ENCODE data around the gene OXNAD1. TPM values are rescaled to one million over a fixed set of nuclear protein-coding genes. Genes with fewer than 3 reads are reported as not detected.

Gene OXNAD1
- total RNA-seq, 1 donor from 2014 or later = 26.6 TPM

GRCh38 chr3:16266714-16267113, 1.7 kb downstream of the OXNAD1 start:
- Histone ChIP-seq H3K9ac (ENCODE audit: low read depth in 1 of 3, low read length in 3 of 3) (peak overlapping the region; percentile 35 to 97 (median 92)), H3K27ac (ENCODE audit: low read depth, low read length) (peak overlapping the region; percentile 85), H3K9me3 (ENCODE audit: control insufficient read depth in 3 of 3, low read length in 3 of 3) (no peaks in the 10 kb centered on the region), H3K4me3 (ENCODE audit: low read length in 3 of 3) (peak overlapping the region; percentile 8 to 92 (median 31)), H3K27me3 (ENCODE audit: control insufficient read depth in 3 of 3, insufficient read depth in 3 of 3, low read length in 3 of 3) (no peaks in the 10 kb centered on the region), H3K36me3 (ENCODE audit: control insufficient read depth in 3 of 3, insufficient read depth in 3 of 3, low read length in 3 of 3) (peaks cover 8 to 24% (median 11%) of the 10 kb centered on the region in 3 donors), H3K4me1 (ENCODE audit: control insufficient read depth in 3 of 3, insufficient read depth in 3 of 3, low read length in 3 of 3) (peaks cover 30 to 38% (median 35%) of the 10 kb centered on the region in 3 donors)

GRCh38 chr3:16270855-16271254, 5.8 kb downstream of the OXNAD1 start:
- Histone ChIP-seq H3K36me3 (ENCODE audit: control insufficient read depth in 3 of 3, insufficient read depth in 3 of 3, low read length in 3 of 3) (peaks cover 14 to 34% (median 16%) of the 10 kb centered on the region in 3 donors), H3K4me3 (ENCODE audit: low read length in 3 of 3) (no peak overlapping the region), H3K27ac (ENCODE audit: low read depth, low read length) (no peak overlapping the region), H3K4me1 (ENCODE audit: control insufficient read depth in 3 of 3, insufficient read depth in 3 of 3, low read length in 3 of 3) (peaks cover 14 to 24% (median 16%) of the 10 kb centered on the region in 3 donors), H3K9ac (ENCODE audit: low read depth in 1 of 3, low read length in 3 of 3) (no peak overlapping the region), H3K9me3 (ENCODE audit: control insufficient read depth in 3 of 3, low read length in 3 of 3) (no peaks in the 10 kb centered on the region), H3K27me3 (ENCODE audit: control insufficient read depth in 3 of 3, insufficient read depth in 3 of 3, low read length in 3 of 3) (no peaks in the 10 kb centered on the region)

- Histone ChIP-seq H3K27ac (ENCODE audit: low read depth, low read length) (no peak overlapping the region), H3K36me3 (ENCODE audit: control insufficient read depth in 3 of 3, insufficient read depth in 3 of 3, low read length in 3 of 3) (peaks cover 18 to 34% (median 21%) of the 10 kb centered on the region in 3 donors), H3K9ac (ENCODE audit: low read depth in 1 of 3, low read length in 3 of 3) (no peak overlapping the region), H3K4me3 (ENCODE audit: low read length in 3 of 3) (no peak overlapping the region), H3K9me3 (ENCODE audit: control insufficient read depth in 3 of 3, low read length in 3 of 3) (no peaks in the 10 kb centered on the region), H3K4me1 (ENCODE audit: control insufficient read depth in 3 of 3, insufficient read depth in 3 of 3, low read length in 3 of 3) (peaks cover 5 to 17% (median 7%) of the 10 kb centered on the region in 3 donors), H3K27me3 (ENCODE audit: control insufficient read depth in 3 of 3, insufficient read depth in 3 of 3, low read length in 3 of 3) (no peaks in the 10 kb centered on the region)
Observed at GRCh38 chr3:16272588-16272987, 7.6 kb downstream of the OXNAD1 start.

GRCh38 chr3:16273867-16274266, 8.9 kb downstream of the OXNAD1 start:
- H3K9me3 ChIP-seq (ENCODE audit: control insufficient read depth in 3 of 3, low read length in 3 of 3) = no peaks in the 10 kb centered on the region
- no peak overlapping the region for H3K4me3 ChIP-seq (ENCODE audit: low read length in 3 of 3)
- H3K27me3 ChIP-seq (ENCODE audit: control insufficient read depth in 3 of 3, insufficient read depth in 3 of 3, low read length in 3 of 3) = no peaks in the 10 kb centered on the region
- H3K27ac ChIP-seq (ENCODE audit: low read depth, low read length) = no peak overlapping the region
- peaks cover 18 to 34% (median 21%) of the 10 kb centered on the region in 3 donors for H3K36me3 ChIP-seq (ENCODE audit: control insufficient read depth in 3 of 3, insufficient read depth in 3 of 3, low read length in 3 of 3)
- H3K9ac ChIP-seq (ENCODE audit: low read depth in 1 of 3, low read length in 3 of 3) = no peak overlapping the region
- peaks cover 18 to 20% (median 20%) of the 10 kb centered on the region in 3 donors for H3K4me1 ChIP-seq (ENCODE audit: control insufficient read depth in 3 of 3, insufficient read depth in 3 of 3, low read length in 3 of 3)

GRCh38 chr3:16277471-16277870, 12.5 kb downstream of the OXNAD1 start:
- no peaks in the 10 kb centered on the region for H3K9me3 ChIP-seq (ENCODE audit: control insufficient read depth in 3 of 3, low read length in 3 of 3)
- no peak overlapping the region for H3K27ac ChIP-seq (ENCODE audit: low read depth, low read length)
- H3K9ac ChIP-seq (ENCODE audit: low read depth in 1 of 3, low read length in 3 of 3) = no peak overlapping the region
- H3K36me3 ChIP-seq (ENCODE audit: control insufficient read depth in 3 of 3, insufficient read depth in 3 of 3, low read length in 3 of 3) = peaks cover 7 to 9% (median 8%) of the 10 kb centered on the region in 3 donors
- H3K27me3 ChIP-seq (ENCODE audit: control insufficient read depth in 3 of 3, insufficient read depth in 3 of 3, low read length in 3 of 3) = no peaks in the 10 kb centered on the region
- H3K4me1 ChIP-seq (ENCODE audit: control insufficient read depth in 3 of 3, insufficient read depth in 3 of 3, low read length in 3 of 3) = peaks cover 20 to 35% (median 27%) of the 10 kb centered on the region in 3 donors
- H3K4me3 ChIP-seq (ENCODE audit: low read length in 3 of 3) = no peak overlapping the region

GRCh38 chr3:16279010-16279801, 14.2 kb downstream of the OXNAD1 start:
- Histone ChIP-seq H3K36me3 (ENCODE audit: control insufficient read depth in 3 of 3, insufficient read depth in 3 of 3, low read length in 3 of 3) (peaks cover 8 to 9% (median 8%) of the 10 kb centered on the region in 3 donors), H3K9me3 (ENCODE audit: control insufficient read depth in 3 of 3, low read length in 3 of 3) (no peaks in the 10 kb centered on the region), H3K27ac (ENCODE audit: low read depth, low read length) (peak overlapping the region; percentile 61), H3K9ac (ENCODE audit: low read depth in 1 of 3, low read length in 3 of 3) (peak overlapping the region in 1 of 3 donors; percentile 46), H3K4me3 (ENCODE audit: low read length in 3 of 3) (no peak overlapping the region), H3K4me1 (ENCODE audit: control insufficient read depth in 3 of 3, insufficient read depth in 3 of 3, low read length in 3 of 3) (peaks cover 20 to 35% (median 27%) of the 10 kb centered on the region in 3 donors), H3K27me3 (ENCODE audit: control insufficient read depth in 3 of 3, insufficient read depth in 3 of 3, low read length in 3 of 3) (no peaks in the 10 kb centered on the region)

GRCh38 chr3:16280671-16281070, 15.7 kb downstream of the OXNAD1 start:
- Histone ChIP-seq H3K4me3 (ENCODE audit: low read length in 3 of 3) (no peak overlapping the region), H3K9me3 (ENCODE audit: control insufficient read depth in 3 of 3, low read length in 3 of 3) (no peaks in the 10 kb centered on the region), H3K4me1 (ENCODE audit: control insufficient read depth in 3 of 3, insufficient read depth in 3 of 3, low read length in 3 of 3) (peaks cover 20 to 50% (median 40%) of the 10 kb centered on the region in 3 donors), H3K27me3 (ENCODE audit: control insufficient read depth in 3 of 3, insufficient read depth in 3 of 3, low read length in 3 of 3) (no peaks in the 10 kb centered on the region), H3K27ac (ENCODE audit: low read depth, low read length) (no peak overlapping the region), H3K36me3 (ENCODE audit: control insufficient read depth in 3 of 3, insufficient read depth in 3 of 3, low read length in 3 of 3) (peaks cover 3 to 6% (median 5%) of the 10 kb centered on the region in 3 donors), H3K9ac (ENCODE audit: low read depth in 1 of 3, low read length in 3 of 3) (no peak overlapping the region)

- H3K4me1 ChIP-seq (ENCODE audit: control insufficient read depth in 3 of 3, insufficient read depth in 3 of 3, low read length in 3 of 3) = peaks cover 27 to 60% (median 53%) of the 10 kb centered on the region in 3 donors
- no peaks in the 10 kb centered on the region for H3K9me3 ChIP-seq (ENCODE audit: control insufficient read depth in 3 of 3, low read length in 3 of 3)
- H3K27ac ChIP-seq (ENCODE audit: low read depth, low read length) = no peak overlapping the region
- no peak overlapping the region for H3K4me3 ChIP-seq (ENCODE audit: low read length in 3 of 3)
- no peaks in the 10 kb centered on the region for H3K27me3 ChIP-seq (ENCODE audit: control insufficient read depth in 3 of 3, insufficient read depth in 3 of 3, low read length in 3 of 3)
- peaks cover 0 to 3% (median 2%) of the 10 kb centered on the region in 3 donors for H3K36me3 ChIP-seq (ENCODE audit: control insufficient read depth in 3 of 3, insufficient read depth in 3 of 3, low read length in 3 of 3)
- H3K9ac ChIP-seq (ENCODE audit: low read depth in 1 of 3, low read length in 3 of 3) = no peak overlapping the region
Observed at GRCh38 chr3:16284633-16285032, 19.6 kb downstream of the OXNAD1 start.

GRCh38 chr3:16286161-16286560, 21.1 kb downstream of the OXNAD1 start:
- H3K4me1 ChIP-seq (ENCODE audit: control insufficient read depth in 3 of 3, insufficient read depth in 3 of 3, low read length in 3 of 3) = peaks cover 34 to 57% (median 56%) of the 10 kb centered on the region in 3 donors
- no peaks in the 10 kb centered on the region for H3K27me3 ChIP-seq (ENCODE audit: control insufficient read depth in 3 of 3, insufficient read depth in 3 of 3, low read length in 3 of 3)
- H3K36me3 ChIP-seq (ENCODE audit: control insufficient read depth in 3 of 3, insufficient read depth in 3 of 3, low read length in 3 of 3) = peaks cover 0 to 3% (median 2%) of the 10 kb centered on the region in 3 donors
- H3K9me3 ChIP-seq (ENCODE audit: control insufficient read depth in 3 of 3, low read length in 3 of 3) = no peaks in the 10 kb centered on the region
- peak overlapping the region in 2 of 3 donors; percentile 11 to 40 for H3K9ac ChIP-seq (ENCODE audit: low read depth in 1 of 3, low read length in 3 of 3)
- H3K27ac ChIP-seq (ENCODE audit: low read depth, low read length) = peak overlapping the region; percentile 28
- H3K4me3 ChIP-seq (ENCODE audit: low read length in 3 of 3) = no peak overlapping the region
